IPS-18c (cell line): Measurements from ENCODE around the gene SPINK14.

ENCODE experiments used
- H3K4me3 ChIP-seq: 2 replicates; pipeline ENCODE4 v1.7.0; 2013; ENCODE audit warnings: low read depth, mild to moderate bottlenecking, low read length, moderate library complexity; ENCODE audit not compliant: insufficient read depth
- H3K9me3 ChIP-seq: one replicate; pipeline ENCODE4 v1.6.1; 2013; ENCODE audit warnings: mild to moderate bottlenecking, low read length, moderate library complexity; ENCODE audit not compliant: control insufficient read depth, insufficient read depth

SPINK14 gene

GRCh38 chr5:148179234-148179824, 11.0 kb downstream of the SPINK14 start:
- no peaks in the 10 kb centered on the region for H3K9me3 ChIP-seq
- no peak overlapping the region for H3K4me3 ChIP-seq

- Histone ChIP-seq H3K9me3 (no peaks in the 10 kb centered on the region), H3K4me3 (no peak overlapping the region)
Measured at GRCh38 chr5:148186248-148187003, 18.1 kb downstream of the SPINK14 start.

GRCh38 chr5:148191010-148191409, 22.7 kb downstream of the SPINK14 start:
- no peaks in the 10 kb centered on the region for H3K9me3 ChIP-seq
- no peak overlapping the region for H3K4me3 ChIP-seq

GRCh38 chr5:148193202-148193601, 24.9 kb downstream of the SPINK14 start:
- Histone ChIP-seq H3K9me3 (no peaks in the 10 kb centered on the region), H3K4me3 (no peak overlapping the region)

- Histone ChIP-seq H3K9me3 (no peaks in the 10 kb centered on the region), H3K4me3 (no peak overlapping the region)
Measured at GRCh38 chr5:148201151-148201550, 32.8 kb downstream of the SPINK14 start.

GRCh38 chr5:148202531-148203203, 34.3 kb downstream of the SPINK14 start, which contains the start of gene SPINK6:
TSS of gene SPINK6 (plus strand) at chr5:148203042. CDS start at chr5:148203097, 55 bp downstream.
- Histone ChIP-seq H3K9me3 (no peaks in the 10 kb centered on the region), H3K4me3 (no peak within 1 kb of the TSS)

- no peaks in the 10 kb centered on the region for H3K9me3 ChIP-seq
- no peak overlapping the region for H3K4me3 ChIP-seq
Measured at GRCh38 chr5:148205044-148205806, 36.9 kb downstream of the SPINK14 start.

GRCh38 chr5:148205865-148206264, 37.5 kb downstream of the SPINK14 start:
- Histone ChIP-seq H3K4me3 (no peak overlapping the region), H3K9me3 (no peaks in the 10 kb centered on the region)

- Histone ChIP-seq H3K9me3 (no peaks in the 10 kb centered on the region), H3K4me3 (no peak overlapping the region)
Measured at GRCh38 chr5:148206620-148207019, 38.3 kb downstream of the SPINK14 start.

GRCh38 chr5:148208226-148208625, 39.9 kb downstream of the SPINK14 start:
- H3K4me3 ChIP-seq: no peak overlapping the region
- no peaks in the 10 kb centered on the region for H3K9me3 ChIP-seq

GRCh38 chr5:148209151-148209770, 40.9 kb downstream of the SPINK14 start:
- Histone ChIP-seq H3K4me3 (no peak overlapping the region), H3K9me3 (no peaks in the 10 kb centered on the region)

- Histone ChIP-seq H3K9me3 (no peaks in the 10 kb centered on the region), H3K4me3 (no peak overlapping the region)
Measured at GRCh38 chr5:148214665-148215185, 46.4 kb downstream of the SPINK14 start.

GRCh38 chr5:148221508-148221907, 53.2 kb downstream of the SPINK14 start:
- Histone ChIP-seq H3K9me3 (no peaks in the 10 kb centered on the region), H3K4me3 (no peak overlapping the region)

GRCh38 chr5:148224117-148224742, 55.9 kb downstream of the SPINK14 start:
- no peak overlapping the region for H3K4me3 ChIP-seq
- no peaks in the 10 kb centered on the region for H3K9me3 ChIP-seq
